HG02884 (cell line): ENCODE results near the gene ERC1.
"Not testable (repeated sequence)": the region's sequence is repeated elsewhere in the genome, so short reads cannot be mapped to it uniquely, and the experiment has no call there.

Experiments used
- ATAC-seq: cut with Tn5 transposase; IDR thresholded peaks from one replicate; pipeline ENCODE4 v1.9.1; 2021; ENCODE audit warnings: mild to moderate bottlenecking, moderate library complexity; ENCODE audit not compliant: unreplicated experiment

The ERC1 gene

DNA sequence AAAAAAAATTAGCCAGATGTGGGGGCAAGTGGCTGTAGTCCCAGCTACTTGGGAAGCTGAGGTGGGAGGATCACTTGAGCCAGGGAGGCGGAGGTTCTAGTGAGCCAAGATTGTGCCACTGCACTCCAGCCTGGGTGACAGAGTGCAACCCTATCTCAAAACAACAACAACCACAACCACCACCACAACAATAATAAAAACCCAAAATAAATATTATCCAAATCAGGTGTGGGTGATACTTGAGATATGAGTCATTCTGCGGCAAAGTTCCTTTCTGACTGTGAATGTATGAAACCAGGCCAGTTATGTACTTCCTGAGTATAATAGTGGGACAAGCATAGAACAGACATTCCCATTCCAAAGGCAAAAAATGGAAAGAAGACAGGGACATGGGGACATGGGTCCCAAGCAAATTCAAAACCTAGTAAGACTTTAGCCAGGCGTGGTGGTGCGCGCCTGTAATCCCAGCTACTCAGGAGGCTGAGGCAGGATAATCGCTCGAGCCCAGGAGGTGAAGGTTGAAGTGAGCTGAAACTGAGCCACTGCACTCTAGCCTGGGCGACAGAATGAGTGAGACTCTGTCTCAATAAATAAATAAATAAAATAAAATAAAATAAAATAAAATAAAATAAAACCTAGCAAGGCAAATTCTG, 9.7 kb upstream of the ERC1 start:
- ATAC-seq: no peak

DNA sequence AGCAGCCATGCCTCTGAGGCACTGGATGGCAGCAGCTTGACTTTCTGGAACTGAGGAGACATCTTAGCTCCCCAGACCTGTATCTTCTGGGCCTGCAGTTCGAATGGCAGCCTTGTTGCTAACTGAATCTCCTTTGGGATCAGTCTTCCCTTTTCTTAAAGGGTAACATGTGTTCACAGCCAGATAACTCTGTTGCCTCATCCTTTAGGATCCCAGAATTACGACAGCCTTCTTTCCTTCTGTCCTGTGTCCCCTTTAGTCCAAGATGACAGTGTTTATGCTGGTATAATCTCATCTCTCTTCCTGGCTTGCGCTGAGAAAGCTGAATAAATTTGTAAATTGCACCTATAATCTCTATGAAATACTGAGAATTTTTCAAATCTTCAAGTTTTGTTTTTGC, 9.1 kb upstream of the ERC1 start:
- ATAC-seq: no peak

DNA sequence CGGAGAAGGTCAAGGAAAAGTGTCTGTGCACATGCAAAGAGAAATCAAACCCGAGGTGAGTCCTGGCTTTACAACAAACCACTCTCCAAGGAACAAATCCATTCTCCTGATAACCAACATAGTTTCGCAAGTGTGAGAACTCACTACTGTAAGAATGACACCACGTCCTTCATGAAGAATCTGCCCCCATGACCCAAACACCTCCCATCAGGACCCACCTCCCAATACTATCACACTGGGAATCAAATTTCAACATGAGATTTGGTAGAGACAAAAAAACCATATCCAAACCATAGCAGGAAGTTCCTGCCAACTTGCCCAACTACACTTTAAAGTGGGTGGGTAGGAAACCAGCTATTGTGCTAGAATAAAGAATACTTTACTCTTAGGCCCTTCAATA, 2.4 kb upstream of the ERC1 start:
- ATAC-seq: no peak

DNA sequence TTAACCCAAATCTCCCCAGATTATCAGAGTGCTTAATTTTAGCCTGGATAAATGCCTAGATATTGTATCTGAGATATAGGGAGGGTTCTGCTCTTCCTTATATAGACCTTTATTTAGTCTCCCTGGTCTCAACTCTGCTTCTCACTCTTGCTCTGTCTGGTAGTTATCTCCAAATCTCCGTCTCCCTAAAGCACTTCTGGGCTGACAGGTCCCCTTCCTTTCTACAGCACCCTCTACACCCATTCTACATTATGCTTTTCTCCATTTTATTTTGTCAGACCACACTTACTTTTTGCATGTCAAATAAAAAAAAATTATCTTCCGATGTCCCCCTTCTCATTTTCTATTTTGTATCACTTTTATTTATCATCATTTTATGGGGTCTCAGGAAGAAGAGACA, 2.0 kb upstream of the ERC1 start:
- ATAC-seq: no peak

DNA sequence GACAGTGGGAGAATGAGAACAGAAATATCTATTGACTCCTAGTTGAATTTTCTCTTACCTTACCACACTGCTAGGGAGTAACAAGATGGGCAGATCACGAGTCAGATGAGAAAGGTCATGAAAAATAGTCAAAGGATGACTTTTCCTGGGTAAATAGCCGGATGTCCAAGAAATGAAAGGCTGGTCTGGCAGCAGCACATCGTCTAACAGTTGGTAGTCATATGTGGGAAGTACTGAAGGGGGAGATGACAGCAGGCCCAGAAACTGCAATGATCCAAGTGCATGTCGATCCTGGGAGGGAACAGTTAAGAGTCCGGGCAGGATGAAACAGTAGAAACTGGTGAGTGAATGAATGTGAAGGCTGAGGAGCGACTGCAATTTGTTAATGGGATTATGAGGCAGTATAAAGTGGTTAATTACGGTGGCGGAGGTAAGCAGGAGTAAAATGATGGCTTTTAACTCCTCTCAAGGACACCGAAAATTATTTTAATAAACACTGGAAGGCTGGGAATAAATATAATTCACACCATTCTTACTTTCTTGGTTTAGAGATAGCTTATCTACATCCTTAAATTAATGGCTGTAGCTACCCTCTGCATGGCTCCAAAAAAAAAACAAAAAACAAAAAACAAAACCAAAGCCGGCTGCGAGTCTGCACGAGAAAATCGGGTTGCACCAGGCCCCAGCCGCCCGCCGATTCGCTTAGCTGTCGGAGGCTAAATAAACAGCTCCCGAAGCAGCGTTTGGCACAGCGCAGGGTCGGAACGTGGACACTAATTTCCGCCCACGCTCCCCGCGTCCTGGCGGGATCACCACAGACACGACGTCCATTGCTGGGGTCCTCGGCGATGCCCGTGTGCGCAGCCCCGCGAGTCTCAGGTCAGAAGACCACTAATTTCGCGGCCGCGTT, 1.0 kb upstream of the ERC1 start:
- peak; percentile 17 for ATAC-seq

DNA sequence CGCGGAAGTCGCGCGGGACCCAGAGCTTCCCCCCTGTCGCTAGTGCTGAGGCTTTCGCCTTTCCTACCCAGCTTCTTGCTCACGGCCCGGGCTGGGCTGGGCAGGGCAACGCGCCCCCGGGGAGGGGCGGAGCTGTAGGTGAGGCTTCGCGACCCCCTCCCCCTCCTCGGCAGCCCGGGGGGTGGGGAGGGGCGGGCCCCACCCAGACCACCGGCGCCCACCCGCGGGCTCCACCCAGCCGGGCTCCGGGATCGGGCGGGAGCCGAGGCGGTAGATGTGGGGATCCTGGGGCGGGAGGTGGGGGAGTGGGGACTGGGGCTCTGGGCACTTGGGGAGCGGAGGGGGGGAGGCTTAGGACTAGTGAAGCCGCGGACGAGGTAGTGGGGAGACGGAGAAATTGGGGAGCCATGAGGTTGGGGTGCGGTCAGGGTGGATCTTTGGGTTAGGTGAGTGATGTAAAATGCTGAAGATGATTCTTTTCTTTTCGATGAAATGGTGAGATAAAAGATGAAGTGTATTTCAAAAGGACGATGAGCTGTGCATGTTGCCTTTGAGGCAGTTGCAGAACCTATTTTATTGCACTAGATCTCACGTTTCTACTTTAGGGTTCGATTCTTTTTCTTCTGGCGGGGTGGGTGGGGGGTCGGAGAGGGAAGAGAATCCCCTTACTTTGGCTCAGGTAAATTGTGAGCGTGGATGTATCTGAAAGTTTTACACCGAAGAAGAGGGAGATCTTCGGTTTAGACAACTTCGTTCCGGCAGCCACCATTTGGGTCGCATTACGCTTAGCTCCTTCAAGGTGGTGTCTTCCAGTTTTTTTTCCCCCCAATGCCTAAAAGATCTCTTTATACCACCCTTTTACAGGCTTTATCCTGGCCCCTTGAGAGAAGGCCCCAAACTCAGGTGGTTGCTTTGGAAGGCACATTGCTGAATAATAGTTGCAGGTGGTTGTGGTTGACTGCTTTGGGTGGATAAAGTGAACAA, 619 bp downstream of the ERC1 start:
- peak; percentile 34 for ATAC-seq

DNA sequence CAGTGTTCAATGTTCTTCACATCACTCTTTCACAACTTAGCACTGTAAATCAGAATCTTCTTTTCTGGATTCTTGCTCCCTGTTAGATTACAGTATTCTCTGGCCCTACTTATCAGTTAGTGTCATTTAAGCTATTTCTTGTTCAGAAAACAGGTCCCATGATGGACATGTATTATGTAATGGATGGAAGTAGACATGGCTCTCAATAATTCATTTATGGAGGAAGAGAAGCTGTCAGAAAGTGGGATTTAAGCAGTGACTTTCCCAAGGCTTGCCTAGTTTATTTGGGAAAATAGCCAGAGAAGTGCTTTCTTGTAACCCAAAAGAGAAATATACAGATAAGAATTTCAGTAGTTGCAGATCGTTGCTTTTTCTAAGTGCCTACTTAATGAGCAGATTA, 1.6 kb downstream of the ERC1 start:
- no peak for ATAC-seq

DNA sequence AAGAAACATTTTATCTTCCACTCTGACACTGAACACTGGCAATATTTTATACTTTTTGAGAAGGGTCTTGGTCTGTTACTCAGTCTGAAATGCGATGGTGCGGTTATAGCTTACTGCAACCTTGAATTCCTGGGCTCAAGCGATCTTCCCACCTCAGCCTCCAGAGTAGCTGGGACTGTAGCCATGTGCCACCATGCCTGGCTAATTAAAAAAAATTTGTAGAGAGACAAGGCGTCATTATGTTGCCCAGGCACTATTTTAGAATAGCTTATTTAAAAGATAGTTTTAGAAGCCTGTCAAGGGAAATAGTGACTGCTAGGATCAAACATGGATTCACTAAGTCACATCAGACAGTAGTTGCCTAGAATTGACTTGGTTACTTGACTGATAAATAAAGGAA, 5.9 kb downstream of the ERC1 start:
- ATAC-seq: no peak

DNA sequence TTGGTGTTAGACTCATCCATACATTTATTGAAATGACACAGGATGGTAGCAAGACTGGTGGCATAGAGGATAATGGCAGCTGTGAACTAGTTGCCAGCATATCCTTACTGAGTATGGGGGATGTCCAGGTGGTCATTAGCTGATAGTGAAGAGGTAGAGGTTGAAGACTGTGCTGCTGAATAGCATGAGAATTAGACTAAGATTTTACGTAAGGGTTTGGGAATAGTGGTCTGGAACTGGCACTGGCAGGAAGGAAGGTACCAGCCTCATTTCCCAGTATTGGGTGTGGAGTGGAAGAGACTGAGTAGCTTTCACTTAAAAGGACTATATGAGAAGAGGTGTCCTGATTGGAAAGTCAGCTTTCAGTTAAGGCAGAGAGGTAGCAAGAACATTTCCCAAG, 6.5 kb downstream of the ERC1 start:
- ATAC-seq: no peak

DNA sequence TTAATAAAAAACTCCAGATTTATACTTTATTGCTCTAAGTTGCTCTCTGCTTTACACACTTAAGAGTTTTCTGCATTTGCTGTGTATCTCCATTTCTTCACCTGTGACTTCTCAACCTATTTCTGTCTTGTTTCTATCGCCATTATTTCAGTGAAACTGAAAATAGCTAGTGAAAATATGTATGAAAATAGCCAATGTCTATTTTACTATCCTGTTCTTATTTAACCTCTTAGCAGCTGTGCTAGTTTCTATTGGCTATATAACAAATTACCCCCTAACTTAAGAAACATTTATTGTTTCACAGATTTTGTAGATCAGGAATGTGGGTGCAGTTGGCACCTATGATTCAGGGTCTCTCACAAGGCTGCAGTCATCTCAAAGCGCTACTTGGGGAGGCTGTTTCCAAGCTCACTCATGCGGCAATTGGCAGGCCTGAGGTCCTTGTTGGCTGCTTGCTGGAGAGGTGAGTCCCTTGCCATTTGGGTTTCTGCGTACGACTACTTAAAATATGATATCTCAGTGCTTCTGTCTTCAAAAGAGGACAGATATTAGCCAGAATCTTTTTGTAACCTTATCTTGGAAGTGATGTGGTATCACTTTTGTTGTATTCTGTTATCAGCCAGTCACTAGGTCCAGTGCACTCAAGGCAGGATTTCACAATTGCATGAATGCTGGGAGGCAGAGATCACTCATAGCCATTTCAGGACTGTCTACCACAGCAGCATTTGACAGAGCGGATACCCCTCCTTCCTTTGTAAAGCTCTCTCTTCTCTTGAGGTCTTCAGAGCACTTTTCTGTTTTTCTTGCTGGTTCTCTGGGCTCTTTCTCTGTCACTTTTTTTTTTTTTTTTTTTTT, 7.2 kb downstream of the ERC1 start:
- ATAC-seq: no peak

DNA sequence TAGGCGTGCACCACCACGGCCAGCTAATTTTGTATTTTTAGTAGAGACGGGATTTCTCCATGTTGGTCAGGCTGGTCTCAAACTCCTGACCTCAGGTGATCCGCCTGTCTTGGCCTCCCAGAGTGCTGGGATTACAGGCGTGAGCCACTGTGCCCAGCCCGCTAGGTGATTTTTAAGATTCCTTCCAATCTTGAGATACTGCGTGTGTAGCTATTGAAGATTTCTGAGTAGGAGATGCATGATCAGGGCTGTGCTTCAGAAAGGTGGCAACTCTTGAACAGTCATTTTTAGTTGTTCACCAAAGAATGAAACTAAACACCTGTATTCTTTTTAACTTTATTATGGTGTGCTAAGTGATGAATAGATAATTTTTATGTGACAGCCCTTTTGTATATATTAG, 8.7 kb downstream of the ERC1 start:
- ATAC-seq: not testable (repeated sequence)

DNA sequence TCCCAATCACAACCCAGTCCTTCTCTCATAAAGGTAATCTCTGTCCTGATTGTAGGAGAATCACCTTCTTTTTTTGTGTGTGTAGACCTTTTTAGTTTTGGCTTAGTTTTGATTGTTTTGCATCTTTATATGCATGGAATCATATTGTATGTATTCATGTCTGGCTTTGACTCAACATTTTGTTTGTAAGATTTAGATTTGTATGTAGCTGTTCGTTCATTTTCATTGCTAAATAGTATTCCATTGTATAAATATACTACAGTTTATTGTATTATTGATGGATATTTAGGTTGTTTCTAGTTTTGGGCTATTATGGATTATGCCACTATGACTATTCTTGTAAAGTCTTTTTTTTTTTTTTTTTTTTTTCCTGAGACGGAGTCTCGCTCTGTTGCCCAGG, 10.5 kb downstream of the ERC1 start:
- no peak for ATAC-seq

DNA sequence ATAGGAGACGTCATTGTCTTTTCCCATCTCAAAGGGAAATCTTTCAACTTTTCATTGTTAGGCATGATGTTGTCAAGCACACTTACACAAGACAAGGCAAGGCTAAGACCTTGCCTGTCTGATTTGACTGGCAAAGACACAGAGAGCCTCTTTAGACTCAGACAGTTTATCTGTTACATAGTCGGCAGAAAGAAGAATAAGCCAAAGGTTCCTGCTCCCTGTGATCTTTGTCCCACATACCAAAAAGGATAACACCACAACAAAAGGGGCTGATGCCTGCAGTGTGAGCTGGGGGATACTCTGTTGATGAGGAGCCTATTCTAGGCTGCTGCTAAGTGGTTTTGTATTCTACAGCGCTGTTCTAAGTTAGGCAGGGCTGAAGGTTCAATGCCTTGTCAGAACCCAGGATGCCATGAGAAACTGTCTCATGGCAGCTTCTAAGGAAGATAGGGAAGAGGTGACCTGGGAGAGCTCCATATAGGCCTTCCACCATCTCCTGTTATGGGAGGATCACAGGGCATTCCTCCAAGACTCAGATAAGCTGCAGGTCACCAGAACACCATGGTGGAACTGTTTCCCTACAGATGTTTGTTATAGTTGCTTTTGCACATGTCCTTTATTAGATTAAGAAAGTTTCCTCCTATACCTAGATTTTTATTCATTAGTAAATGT, 12.7 kb downstream of the ERC1 start:
- ATAC-seq: no peak

DNA sequence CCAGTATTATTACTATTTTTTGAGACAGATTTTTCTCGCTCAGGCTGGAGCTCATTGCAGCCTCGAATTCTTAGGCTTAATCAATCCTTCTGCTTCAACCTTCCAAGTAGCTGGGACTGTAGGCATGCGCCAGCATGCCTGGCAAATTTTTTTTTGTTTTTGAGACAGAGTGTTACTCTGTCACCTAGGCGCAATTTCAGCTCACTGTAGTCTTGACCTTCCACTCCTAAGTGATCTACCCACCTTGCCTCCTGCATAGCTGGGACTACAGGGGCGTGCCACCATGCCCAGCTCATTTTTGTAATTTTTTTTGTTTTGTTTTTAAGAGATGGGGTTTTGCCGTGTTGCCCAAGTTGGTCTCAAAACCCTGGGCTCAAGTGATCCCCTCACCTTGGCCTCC, 15.2 kb downstream of the ERC1 start:
- no peak for ATAC-seq

DNA sequence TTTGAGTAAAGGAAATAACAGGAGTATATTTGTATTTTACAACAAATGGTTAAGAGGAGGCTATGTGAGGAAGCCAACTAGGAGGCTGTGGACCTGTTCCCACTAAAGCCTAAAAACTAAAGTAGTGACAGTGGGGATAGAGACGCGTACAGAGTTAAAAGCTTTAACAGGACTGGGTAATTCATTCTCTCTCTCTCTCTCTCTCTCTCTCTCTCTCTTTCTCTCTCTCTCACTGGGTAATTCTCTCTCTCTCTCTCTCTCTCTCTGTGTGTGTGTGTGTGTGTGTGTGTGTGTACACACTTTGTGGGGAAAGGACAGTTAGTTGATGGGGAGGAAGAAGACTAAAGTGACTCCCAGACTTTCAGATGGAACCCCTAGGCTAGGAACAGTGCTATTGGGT, 16.3 kb downstream of the ERC1 start:
- ATAC-seq: no peak

DNA sequence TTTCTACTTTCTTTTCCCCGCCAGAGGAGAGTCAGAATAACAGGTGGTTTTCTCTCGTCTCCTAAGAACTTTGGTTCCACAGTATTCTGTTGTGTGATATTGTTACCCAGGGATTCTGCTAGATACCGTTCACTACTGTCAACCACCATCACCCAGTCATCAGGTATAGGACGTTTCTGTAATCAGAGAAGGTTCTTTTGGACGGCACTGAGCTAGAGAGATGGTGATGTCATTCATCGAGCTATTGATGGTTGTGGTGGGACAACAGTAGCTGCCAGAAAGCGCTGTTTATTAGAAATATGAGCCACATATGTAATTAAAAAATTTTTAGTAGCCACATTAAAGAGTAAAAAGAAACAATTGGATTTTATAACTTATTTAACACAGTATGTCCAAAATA, 17.0 kb downstream of the ERC1 start:
- ATAC-seq: no peak

DNA sequence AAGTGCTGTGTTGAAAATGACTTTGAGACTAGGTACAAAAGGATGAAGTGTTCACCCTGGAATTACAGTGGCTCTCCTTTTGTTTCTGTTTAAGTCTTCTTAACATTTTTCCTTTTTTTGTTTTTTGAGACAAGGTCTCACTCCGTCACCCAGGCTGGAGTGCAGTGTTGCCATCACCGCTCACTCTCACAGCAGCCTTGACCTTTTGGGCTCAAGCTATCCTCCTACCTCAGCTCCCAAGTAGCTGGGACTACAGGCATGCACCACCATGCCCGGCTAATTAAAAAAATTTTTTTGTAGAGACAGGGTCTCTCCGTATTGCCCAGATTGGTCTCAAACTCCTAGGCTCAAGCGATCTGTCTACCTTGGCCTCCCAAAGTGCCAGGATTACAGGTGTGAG, 20.1 kb downstream of the ERC1 start:
- ATAC-seq: no peak

DNA sequence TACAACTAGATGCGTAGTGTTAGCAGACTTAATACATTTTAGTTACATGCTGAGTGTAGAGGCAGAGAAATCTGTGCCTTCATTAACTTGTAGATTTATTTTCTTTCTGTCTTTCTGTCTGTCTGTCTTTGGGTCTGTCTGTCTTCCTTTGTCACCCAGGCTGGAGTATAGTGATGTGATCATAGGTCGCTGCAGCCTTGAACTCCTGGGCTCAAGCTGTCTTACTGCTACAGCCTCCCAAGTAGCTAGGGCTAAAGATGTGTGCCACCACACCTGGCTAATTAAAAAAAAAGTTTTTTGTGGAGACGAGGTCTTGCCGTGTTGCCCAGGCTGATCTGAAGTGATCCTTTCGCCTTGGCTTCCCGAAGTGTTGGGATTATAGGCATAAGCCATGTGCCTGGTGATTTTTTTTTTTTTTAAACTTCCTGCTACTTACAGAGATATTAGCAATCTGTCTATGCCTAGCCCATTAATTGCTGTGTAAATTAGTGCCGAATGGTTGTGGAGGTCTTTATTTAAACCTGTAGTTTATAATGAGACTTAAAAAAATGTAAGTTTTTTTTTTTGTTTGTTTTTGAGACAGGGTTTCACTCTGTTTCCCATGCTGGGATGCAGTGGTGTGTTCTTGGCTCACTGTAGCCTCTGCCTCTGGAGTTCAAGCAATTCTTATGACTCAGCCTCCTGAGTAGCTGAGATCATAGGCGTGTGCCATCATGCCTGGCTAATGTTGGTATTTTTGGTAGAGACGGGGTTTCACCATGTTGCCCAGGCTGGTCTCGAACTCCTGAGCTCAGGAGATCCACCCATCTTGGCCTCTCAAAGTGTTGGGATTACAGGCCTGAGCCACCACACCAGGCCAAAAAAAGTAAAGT, 22.8 kb downstream of the ERC1 start:
- ATAC-seq: no peak

DNA sequence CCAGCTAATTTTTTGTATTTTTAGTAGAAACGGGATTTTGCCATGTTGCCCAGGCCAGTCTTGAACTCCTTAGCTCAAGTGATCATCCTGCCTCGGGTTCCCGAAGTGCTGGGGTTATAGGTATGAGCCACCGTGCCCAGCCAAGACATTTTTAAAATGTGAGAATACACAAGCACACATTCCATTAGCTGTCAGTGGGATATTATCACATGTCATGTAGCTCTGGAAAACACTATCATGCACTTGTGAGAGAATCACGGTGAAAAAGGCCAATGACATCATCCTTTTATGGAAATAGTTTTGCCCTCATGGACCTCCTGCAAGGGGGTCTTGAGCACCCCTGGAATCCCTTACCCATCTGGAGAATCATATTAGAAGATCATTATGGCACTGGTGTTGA, 28.3 kb downstream of the ERC1 start:
- no peak for ATAC-seq
